IMR-90 (cell line): Measurements from ENCODE around the gene PTPRG. TPM values are rescaled to one million over a fixed set of nuclear protein-coding genes. Genes with fewer than 3 reads are reported as not detected.

ENCODE experiments used
- ATAC-seq: fragments of 200-7000 bp; cut with Tn5 transposase; 2 replicates; pipeline ENCODE4 v1.9.1; 2020; ENCODE audit warnings: low read depth, mild to moderate bottlenecking, moderate library complexity
- BruUV-seq: library from RNA; stranded (reverse); fragments of 400-500 nt; replicated peaks from 2 replicates; lab custom pipeline; 2021; lab: Mats Ljungman, UMichigan
- CTCF ChIA-PET: fragments of 300-600 bp; formaldehyde crosslinking; extraction: SDS; loops from one replicate; lab custom pipeline; 2021; ENCODE audit warnings: antibody characterized with exemption; lab: Yijun Ruan, JAX
- POLR2A ChIA-PET: fragments of 300-600 bp; sonication (Branson Sonifier 250); formaldehyde crosslinking; loops from one replicate; lab custom pipeline; 2022; ENCODE audit warnings: antibody characterized with exemption; ENCODE audit not compliant: unreplicated experiment; lab: Charles Lee
- DNase-seq: peaks from one replicate; pipeline ENCODE4 v3.0.0; 2013
- H2AFZ ChIP-seq: replicated peaks from 2 replicates; pipeline ENCODE3; 2013; ENCODE audit warnings: low read length, mild to moderate bottlenecking; ENCODE audit not compliant: poor library complexity
- H2AK5ac ChIP-seq: 2 replicates; pipeline ENCODE4 v1.6.1; 2013; ENCODE audit warnings: low read depth, low read length, inconsistent platforms
- H2AK9ac ChIP-seq: replicated peaks from 2 replicates; pipeline ENCODE3; 2013; ENCODE audit warnings: mild to moderate bottlenecking, low read depth, low read length, moderate library complexity; ENCODE audit not compliant: poor library complexity
- H2BK120ac ChIP-seq: 2 replicates; pipeline ENCODE4 v1.6.1; 2013; ENCODE audit warnings: low read depth, low read length, inconsistent platforms
- H2BK15ac ChIP-seq: 3 replicates; pipeline ENCODE4 v1.6.1; 2013; ENCODE audit warnings: low read depth, low read length, inconsistent platforms
- H2BK20ac ChIP-seq: 2 replicates; pipeline ENCODE4 v1.6.1; 2013; ENCODE audit warnings: low read depth, mild to moderate bottlenecking, inconsistent platforms, low read length, moderate library complexity
- H2BK5ac ChIP-seq: 2 replicates; pipeline ENCODE4 v1.6.1; 2013; ENCODE audit warnings: mild to moderate bottlenecking, low read depth, low read length, inconsistent platforms; ENCODE audit not compliant: poor library complexity, severe bottlenecking
- H3K14ac ChIP-seq: replicated peaks from 2 replicates; pipeline ENCODE4 v1.6.1; 2013; ENCODE audit warnings: low read depth, low read length, inconsistent platforms
- H3K18ac ChIP-seq: 2 replicates; pipeline ENCODE4 v1.6.1; 2013; ENCODE audit warnings: low read depth, low read length, control low read depth
- H3K23ac ChIP-seq: 2 replicates; pipeline ENCODE4 v1.6.1; 2013; ENCODE audit warnings: low read depth, low read length, inconsistent platforms
- H3K27ac ChIP-seq: 2 replicates; pipeline ENCODE4 v1.5.1; 2013; ENCODE audit warnings: mild to moderate bottlenecking, control low read depth, low read length; ENCODE audit not compliant: insufficient read depth
- H3K27me3 ChIP-seq: 2 replicates; pipeline ENCODE4 v1.6.1; 2013; ENCODE audit warnings: low read length; ENCODE audit not compliant: control insufficient read depth, insufficient read depth
- H3K36me3 ChIP-seq: 2 replicates; pipeline ENCODE4 v1.6.1; 2013; ENCODE audit warnings: low read length, mixed read lengths; ENCODE audit not compliant: control insufficient read depth, insufficient read depth
- H3K4ac ChIP-seq: 2 replicates; pipeline ENCODE4 v1.6.1; 2013; ENCODE audit warnings: low read depth, low read length, inconsistent platforms
- H3K4me1 ChIP-seq: 2 replicates; pipeline ENCODE4 v1.6.1; 2013; ENCODE audit warnings: low read length, mixed read lengths; ENCODE audit not compliant: control insufficient read depth, insufficient read depth
- H3K4me2 ChIP-seq: 2 replicates; pipeline ENCODE4 v1.6.1; 2013; ENCODE audit warnings: low read depth, mild to moderate bottlenecking, control low read depth, low read length, moderate library complexity
- H3K4me3 ChIP-seq: 2 replicates; pipeline ENCODE4 v1.5.1; 2013; ENCODE audit warnings: low read depth, mild to moderate bottlenecking, control low read depth, low read length, moderate library complexity; ENCODE audit not compliant: insufficient read depth
- H3K56ac ChIP-seq: 2 replicates; pipeline ENCODE4 v1.6.1; 2013; ENCODE audit warnings: low read length, inconsistent platforms; ENCODE audit not compliant: insufficient read depth; ENCODE audit errors: extremely low read depth
- H3K79me1 ChIP-seq, 2 experiments: 2 replicates each; pipeline ENCODE4 v1.6.1; 2013; ENCODE audit warnings: low read length in 2 of 2, inconsistent platforms in 1 of 2, low read depth in 1 of 2
- H3K9ac ChIP-seq: 2 replicates; pipeline ENCODE4 v1.6.1; 2013; ENCODE audit warnings: low read depth, low read length, control low read depth
- H3K9me1 ChIP-seq: 2 replicates; pipeline ENCODE4 v1.6.1; 2013; ENCODE audit warnings: low read length, inconsistent platforms; ENCODE audit not compliant: insufficient read depth
- H3K9me3 ChIP-seq: 2 replicates; pipeline ENCODE4 v1.6.1; 2013; ENCODE audit warnings: low read length; ENCODE audit not compliant: control insufficient read depth, insufficient read depth
- H4K20me1 ChIP-seq: 2 replicates; pipeline ENCODE4 v1.6.1; 2013; ENCODE audit warnings: low read length, inconsistent platforms; ENCODE audit not compliant: insufficient read depth
- H4K5ac ChIP-seq: 2 replicates; pipeline ENCODE4 v1.6.1; 2013; ENCODE audit warnings: mild to moderate bottlenecking, low read depth, low read length, control low read depth
- H4K8ac ChIP-seq, 2 experiments: 2 replicates each; pipeline ENCODE4 v1.6.1; 2013; ENCODE audit warnings: low read depth in 2 of 2, low read length in 2 of 2, control low read depth in 1 of 2, inconsistent platforms in 1 of 2
- H4K91ac ChIP-seq: 2 replicates; pipeline ENCODE4 v1.6.1; 2013; ENCODE audit warnings: low read depth, low read length, inconsistent platforms; ENCODE audit not compliant: insufficient read depth
- BHLHE40 ChIP-seq: fragments of 150-350 bp; IDR thresholded peaks from 2 replicates; pipeline ENCODE4 v1.6.1; 2016; ENCODE audit warnings: mild to moderate bottlenecking, low read depth, low read length
- CEBPB ChIP-seq: IDR thresholded peaks from 2 replicates; pipeline ENCODE4 v1.6.1; 2012; ENCODE audit warnings: low read depth, low read length, improper control_type of control experiment
- CHD1 ChIP-seq: IDR thresholded peaks from 2 replicates; pipeline ENCODE4 v1.6.1; 2012; ENCODE audit warnings: low read depth, low read length, improper control_type of control experiment
- ELK1 ChIP-seq: fragments of 150-350 bp; IDR thresholded peaks from 2 replicates; pipeline ENCODE4 v1.6.1; 2016; ENCODE audit warnings: low read depth, mild to moderate bottlenecking, low read length, moderate library complexity, borderline replicate concordance
- FOS ChIP-seq: fragments of 150-350 bp; IDR thresholded peaks from 2 replicates; pipeline ENCODE4 v1.6.1; 2016; ENCODE audit warnings: low read depth, low read length
- MAFK ChIP-seq: IDR thresholded peaks from 2 replicates; pipeline ENCODE4 v1.6.1; 2012; ENCODE audit warnings: low read depth, low read length, improper control_type of control experiment
- MAZ ChIP-seq: IDR thresholded peaks from 2 replicates; pipeline ENCODE4 v1.6.1; 2012; ENCODE audit warnings: low read depth, mild to moderate bottlenecking, low read length, improper control_type of control experiment, moderate library complexity, borderline replicate concordance
- MXI1 ChIP-seq: IDR thresholded peaks from 2 replicates; pipeline ENCODE4 v1.6.1; 2012; ENCODE audit warnings: low read depth, mild to moderate bottlenecking, low read length, moderate library complexity, borderline replicate concordance
- NFE2L2 ChIP-seq: fragments of 150-350 bp; IDR thresholded peaks from 2 replicates; pipeline ENCODE4 v1.6.1; 2016; ENCODE audit warnings: low read depth, mild to moderate bottlenecking, low read length
- POLR2A ChIP-seq: IDR thresholded peaks from 2 replicates; pipeline ENCODE4 v1.6.1; 2012; ENCODE audit warnings: mild to moderate bottlenecking, low read depth, low read length
- RAD21 ChIP-seq: IDR thresholded peaks from 2 replicates; pipeline ENCODE4 v1.6.1; 2012; ENCODE audit warnings: low read length, improper control_type of control experiment
- RCOR1 ChIP-seq: IDR thresholded peaks from 2 replicates; pipeline ENCODE4 v1.6.1; 2012; ENCODE audit warnings: mild to moderate bottlenecking, low read length, improper control_type of control experiment; ENCODE audit not compliant: insufficient replicate concordance
- RFX5 ChIP-seq: IDR thresholded peaks from 2 replicates; pipeline ENCODE4 v1.8.0; 2012; ENCODE audit warnings: low read depth, mild to moderate bottlenecking, low read length, moderate library complexity
- SMC3 ChIP-seq: fragments of 150-350 bp; IDR thresholded peaks from 2 replicates; pipeline ENCODE4 v1.6.1; 2016; ENCODE audit warnings: low read depth, mild to moderate bottlenecking, antibody characterized with exemption, low read length, moderate library complexity
- WGBS, 2 experiments: methylation state at CpG; one replicate each; pipeline versions ENCODE4 v1.1.5 to v1.1.7; 2013; ENCODE audit warnings: missing lambda C conversion rate in 2 of 2; ENCODE audit not compliant: insufficient read length in 1 of 2; ENCODE audit errors: extremely low coverage in 2 of 2; 5-methylcytosine and 5-hydroxymethylcytosine counted together
- dilution Hi-C: fragments of 300-500 bp; cut with HindIII; formaldehyde crosslinking; loops from one replicate; pipeline ENCODE4 v1.14.3; 2018; ENCODE audit warnings: low sequenced_read_pairs; ENCODE audit not compliant: unreplicated experiment
- in situ Hi-C: fragments of 300-500 bp; cut with MboI; formaldehyde crosslinking; loops from 3 replicates; pipeline ENCODE4 v1.14.3; 2019; ENCODE audit warnings: low sequenced_read_pairs, inconsistent platforms, mixed read lengths
- intact Hi-C: fragments of 100-400 bp; cut with micrococcal nuclease; formaldehyde crosslinking; loops from 2 replicates; pipeline ENCODE4 v1.10.0; 2022
- polyA plus RNA-seq, 3 experiments: library from polyadenylated mRNA; depleted of rRNA; stranded (reverse); fragments of >200 nt; gene quantifications; 2 replicates each; pipeline ENCODE4 v1.2.3, GENCODE V29; 2012; ENCODE audit warnings: low replicate concordance in 1 of 3
- total RNA-seq: library from RNA; depleted of rRNA; stranded (reverse); fragments of >200 nt; gene quantifications from 2 replicates; pipeline ENCODE4 v1.2.3, GENCODE V29; 2012
- TF ChIP-seq, protein P1 (sequence below): conservative IDR thresholded peaks from 2 replicates; pipeline ENCODE4 v1.5.1; 2012; ENCODE audit warnings: mild to moderate bottlenecking, low read depth, low read length, improper control_type of control experiment
- TF ChIP-seq, protein P2 (sequence below): fragments of 150-350 bp; IDR thresholded peaks from 2 replicates; pipeline ENCODE4 v1.6.1; 2017; ENCODE audit warnings: mild to moderate bottlenecking, antibody characterized with exemption, low read length, low read depth

Gene PTPRG
- total and polyA plus RNA-seq, 2 of the 4 experiments (the other 2 are of a cell fraction) = 7.7 to 31.0 TPM

DNA sequence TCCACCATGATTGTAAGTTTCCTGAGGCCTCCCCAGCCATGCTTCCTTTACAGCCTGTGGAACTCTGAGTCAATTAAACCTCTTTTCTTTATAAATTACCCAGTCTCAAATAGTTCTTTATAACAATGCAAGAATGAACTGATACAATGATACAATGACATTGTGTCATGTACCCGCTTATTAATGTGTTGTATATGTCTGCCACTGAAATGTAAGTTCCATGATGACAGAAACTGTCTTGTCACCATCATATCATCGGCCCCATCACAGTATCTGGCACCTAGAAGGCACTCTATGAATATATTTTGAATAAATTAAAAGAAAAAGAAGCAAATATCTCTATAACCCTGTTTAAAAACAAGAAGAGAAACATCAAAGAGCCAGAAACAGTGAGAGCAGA, 782.4 kb downstream of the PTPRG start:
- intact Hi-C loops = no loop called here
- H3K14ac ChIP-seq = no peak overlapping the region

More for the DNA sequence above, 782.4 kb downstream of the PTPRG start:
- no peak overlapping the region for H3K9ac ChIP-seq
- H3K27ac ChIP-seq = no peak overlapping the region
- no peak overlapping the region for H4K5ac ChIP-seq
- no peaks in the 10 kb centered on the region for H3K79me1 ChIP-seq
- no peak overlapping the region for H3K56ac ChIP-seq
- H2BK20ac ChIP-seq = no peak overlapping the region
- no peaks in the 10 kb centered on the region for H3K9me1 ChIP-seq
- H2BK120ac ChIP-seq = no peak overlapping the region
- no peak overlapping the region for H2BK15ac ChIP-seq
- BruUV-seq = no TSS peak
- no peaks in the 10 kb centered on the region for H3K9me3 ChIP-seq
- TF ChIP-seq FOS (no peak), BHLHE40 (no peak), POLR2A (no peak), MXI1 (no peak), MAFK (no peak), CEBPB (no peak), NFE2L2 (no peak), RFX5 (no peak), CHD1 (no peak), SMC3 (no peak), ELK1 (no peak), RCOR1 (no peak), RAD21 (no peak), MAZ (no peak)
- TF ChIP-seq, protein P1, sequence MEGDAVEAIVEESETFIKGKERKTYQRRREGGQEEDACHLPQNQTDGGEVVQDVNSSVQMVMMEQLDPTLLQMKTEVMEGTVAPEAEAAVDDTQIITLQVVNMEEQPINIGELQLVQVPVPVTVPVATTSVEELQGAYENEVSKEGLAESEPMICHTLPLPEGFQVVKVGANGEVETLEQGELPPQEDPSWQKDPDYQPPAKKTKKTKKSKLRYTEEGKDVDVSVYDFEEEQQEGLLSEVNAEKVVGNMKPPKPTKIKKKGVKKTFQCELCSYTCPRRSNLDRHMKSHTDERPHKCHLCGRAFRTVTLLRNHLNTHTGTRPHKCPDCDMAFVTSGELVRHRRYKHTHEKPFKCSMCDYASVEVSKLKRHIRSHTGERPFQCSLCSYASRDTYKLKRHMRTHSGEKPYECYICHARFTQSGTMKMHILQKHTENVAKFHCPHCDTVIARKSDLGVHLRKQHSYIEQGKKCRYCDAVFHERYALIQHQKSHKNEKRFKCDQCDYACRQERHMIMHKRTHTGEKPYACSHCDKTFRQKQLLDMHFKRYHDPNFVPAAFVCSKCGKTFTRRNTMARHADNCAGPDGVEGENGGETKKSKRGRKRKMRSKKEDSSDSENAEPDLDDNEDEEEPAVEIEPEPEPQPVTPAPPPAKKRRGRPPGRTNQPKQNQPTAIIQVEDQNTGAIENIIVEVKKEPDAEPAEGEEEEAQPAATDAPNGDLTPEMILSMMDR = no peak
- TF ChIP-seq, protein P2, sequence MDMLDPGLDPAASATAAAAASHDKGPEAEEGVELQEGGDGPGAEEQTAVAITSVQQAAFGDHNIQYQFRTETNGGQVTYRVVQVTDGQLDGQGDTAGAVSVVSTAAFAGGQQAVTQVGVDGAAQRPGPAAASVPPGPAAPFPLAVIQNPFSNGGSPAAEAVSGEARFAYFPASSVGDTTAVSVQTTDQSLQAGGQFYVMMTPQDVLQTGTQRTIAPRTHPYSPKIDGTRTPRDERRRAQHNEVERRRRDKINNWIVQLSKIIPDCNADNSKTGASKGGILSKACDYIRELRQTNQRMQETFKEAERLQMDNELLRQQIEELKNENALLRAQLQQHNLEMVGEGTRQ = no peak
- no peak overlapping the region for H3K18ac ChIP-seq
- WGBS, 2 experiments = no CpG with 5 or more reads among the region's 2 CpGs
- no peak overlapping the region for H3K4me2 ChIP-seq
- dilution Hi-C loops = no loop called here
- H2BK5ac ChIP-seq = no peak overlapping the region
- no peaks in the 10 kb centered on the region for H3K27me3 ChIP-seq
- H4K91ac ChIP-seq = no peak overlapping the region
- H3K4me1 ChIP-seq = no peaks in the 10 kb centered on the region
- no peaks in the 10 kb centered on the region for H4K20me1 ChIP-seq
- no peak for ATAC-seq
- H3K4me3 ChIP-seq = no peak overlapping the region
- no peak overlapping the region for H2AK5ac ChIP-seq
- DNase-seq = no peak
- H3K23ac ChIP-seq = no peak overlapping the region
- H3K4ac ChIP-seq = no peak overlapping the region
- no peaks in the 10 kb centered on the region for H3K36me3 ChIP-seq
- H2AFZ ChIP-seq = no peak overlapping the region
- in situ Hi-C loops = no loop called here
- H4K8ac ChIP-seq = no peak overlapping the region
- H2AK9ac ChIP-seq = no peak overlapping the region
- POLR2A ChIA-PET = no interaction called here
- CTCF ChIA-PET = no interaction called here
